Heart left ventricle (tissue), 13 donors: Measurements from ENCODE around the gene MYH11.

Experiments used
- CTCF ChIP-seq, 12 donors: fragments of 200-600 bp; sonication (generic) in 4 of 12; IDR thresholded peaks; one replicate each; pipeline versions ENCODE4 v1.5.0 to v1.8.0; 2018 to 2022; ENCODE audit warnings: antibody characterized with exemption in 12 of 12, mild to moderate bottlenecking in 5 of 12
- POLR2A ChIP-seq, 2 donors: fragments of 450-650 bp; IDR thresholded peaks; one replicate each; pipeline ENCODE4 v1.6.1; 2017; ENCODE audit warnings: antibody characterized with exemption in 2 of 2, mild to moderate bottlenecking in 2 of 2, moderate library complexity in 2 of 2
- donor health status: ischemic (EF 13 %, LVEDD 7.1; RV severe dilation, severe dysfunction).
- donor health status: DM: no; HTN: yes; CAD: no.
- donor health status: DM: no; HTN: no; CAD: no.
- donor health status: ischemic (EF 25% LVEDD 6.9; RV normal size, moderate dysfunction).
- donor health status: ischemic (EF 25% LVEDD 5.7; RV mildly dilated, moderate dysfunction).
- donor health status: ischemic (EF 35%, LVEDD 5.7; RV mildly dilated, moderate dysfunction).
- donor health status: nonischemic (EF 11% LVEDD 7.7; RV severe dilation, severe dysfunction).
- donor health status: DM: yes; HTN: yes; CAD: no.
- donor health status: PGD.
- donor health status: ischemic (EF 29% LVEDD 5.4; RV normal size, mild dysfunction).
- donor health status: nonischemic (EF 23%, LVEDD 6.1; RV moderate dilation, normal function).

- no peak for TF ChIP-seq CTCF (IDR thresholded peaks at IDR 0.05)
- no peak for TF ChIP-seq POLR2A (IDR thresholded peaks at IDR 0.05)
These were observed 115.5 kb downstream of the MYH11 start for GRCh38 chr16:15741207-15741871.
